ENCODE measurements around the gene EFNB2.

The EFNB2 gene

DNA sequence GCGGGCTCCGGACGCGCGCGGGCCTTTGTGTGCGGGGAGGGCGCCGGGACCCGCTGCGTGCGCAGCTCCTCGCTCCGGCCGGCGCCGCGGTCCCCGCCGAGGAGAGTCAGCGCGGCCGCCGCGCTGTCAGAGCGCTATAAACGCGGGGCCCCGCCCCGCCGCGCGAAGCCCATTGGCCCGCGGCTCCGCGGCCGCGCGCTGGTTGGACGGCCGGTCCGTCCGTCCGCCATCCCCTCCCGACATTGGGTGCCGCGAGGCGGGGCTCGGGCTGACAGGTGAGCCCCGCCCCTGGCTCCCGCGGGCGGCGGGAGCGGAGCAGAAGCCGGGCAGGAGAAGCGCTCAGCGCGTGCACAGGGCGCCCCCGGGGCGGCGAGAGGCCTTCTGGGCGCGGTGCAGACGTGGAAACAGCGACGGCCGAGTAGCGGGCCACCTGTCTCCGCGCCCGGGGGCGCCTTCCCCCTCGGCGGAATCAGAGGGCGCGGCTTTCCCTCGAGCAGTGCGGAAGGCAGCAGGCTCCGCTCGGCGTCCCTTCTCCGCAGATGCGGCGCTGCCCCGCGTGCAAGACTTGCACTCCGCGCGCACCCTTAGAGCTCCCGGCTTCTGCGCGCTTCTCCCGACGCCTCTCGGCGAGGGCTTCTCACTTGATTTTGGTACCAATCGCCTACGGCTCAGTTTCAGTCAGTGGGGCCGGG lies at the start of gene EFNB2:
EFNB2 (minus strand) TSS at position 111 of the 692 bp plus-strand sequence. CDS start 698 bp downstream, outside the sequence.
- peak within 1 kb of the TSS; percentile 92 for H3K27ac ChIP-seq
- CTCF ChIA-PET = interaction anchor here (0.5 to 1.8 kb wide), 11 partner anchors 11 to 1964 kb away, joined by 3 to 8 read pairs (median 3); no protein-coding TSS in a partner anchor
- TF ChIP-seq, protein P1, sequence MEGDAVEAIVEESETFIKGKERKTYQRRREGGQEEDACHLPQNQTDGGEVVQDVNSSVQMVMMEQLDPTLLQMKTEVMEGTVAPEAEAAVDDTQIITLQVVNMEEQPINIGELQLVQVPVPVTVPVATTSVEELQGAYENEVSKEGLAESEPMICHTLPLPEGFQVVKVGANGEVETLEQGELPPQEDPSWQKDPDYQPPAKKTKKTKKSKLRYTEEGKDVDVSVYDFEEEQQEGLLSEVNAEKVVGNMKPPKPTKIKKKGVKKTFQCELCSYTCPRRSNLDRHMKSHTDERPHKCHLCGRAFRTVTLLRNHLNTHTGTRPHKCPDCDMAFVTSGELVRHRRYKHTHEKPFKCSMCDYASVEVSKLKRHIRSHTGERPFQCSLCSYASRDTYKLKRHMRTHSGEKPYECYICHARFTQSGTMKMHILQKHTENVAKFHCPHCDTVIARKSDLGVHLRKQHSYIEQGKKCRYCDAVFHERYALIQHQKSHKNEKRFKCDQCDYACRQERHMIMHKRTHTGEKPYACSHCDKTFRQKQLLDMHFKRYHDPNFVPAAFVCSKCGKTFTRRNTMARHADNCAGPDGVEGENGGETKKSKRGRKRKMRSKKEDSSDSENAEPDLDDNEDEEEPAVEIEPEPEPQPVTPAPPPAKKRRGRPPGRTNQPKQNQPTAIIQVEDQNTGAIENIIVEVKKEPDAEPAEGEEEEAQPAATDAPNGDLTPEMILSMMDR (conservative IDR thresholded peaks at IDR 0.05; ENCODE audit: low read depth) = no peak
- POLR2A ChIA-PET (ENCODE audit: low non-redundant PET) = interaction anchor here (0.5 to 1.8 kb wide), 3 partner anchors 32 to 807 kb away, joined by 3 to 11 read pairs (median 3); partner anchors contain the start of gene ARGLU1
- DNase-seq (ENCODE audit: low spot score) = peak; percentile 98

DNA sequence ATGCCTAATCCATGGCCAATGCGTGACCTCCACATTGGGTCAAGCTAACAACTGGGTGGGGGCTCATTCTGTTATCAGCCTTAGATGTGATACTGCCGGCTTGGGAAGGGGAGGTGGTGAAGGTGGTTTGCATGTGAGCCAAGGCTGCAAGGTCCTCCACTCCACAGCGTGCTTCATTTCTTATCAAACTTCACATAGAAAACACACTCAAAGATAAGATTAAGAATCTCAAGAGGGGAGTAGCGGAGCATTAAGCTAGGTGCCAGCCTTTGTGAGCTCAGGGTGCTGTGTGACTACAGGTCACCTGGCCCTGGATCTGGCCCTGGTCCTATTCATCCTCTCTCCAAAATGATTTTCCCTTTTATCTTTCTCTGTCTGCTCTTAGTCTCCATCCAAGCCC lies 45.8 kb upstream of the EFNB2 start:
- TF ChIP-seq, protein P1 (conservative IDR thresholded peaks at IDR 0.05; ENCODE audit: low read depth) = no peak
- ChIA-PET POLR2A (ENCODE audit: low non-redundant PET) (no interaction called here), CTCF (no interaction called here)
- no peak for DNase-seq (ENCODE audit: low spot score)
- no peak overlapping the region for H3K27ac ChIP-seq

GRCh38 chr13:106575896-106576295 lies 40.4 kb upstream of the EFNB2 start:
- TF ChIP-seq, protein P1 (conservative IDR thresholded peaks at IDR 0.05; ENCODE audit: low read depth) = no peak
- no peak overlapping the region for H3K27ac ChIP-seq
- ChIA-PET POLR2A (ENCODE audit: low non-redundant PET) (no interaction called here), CTCF (interaction anchor here (0.6 kb wide), 1 partner anchor 399 kb away, joined by 3 read pairs; no protein-coding TSS in a partner anchor)
- no peak for DNase-seq (ENCODE audit: low spot score)

DNA sequence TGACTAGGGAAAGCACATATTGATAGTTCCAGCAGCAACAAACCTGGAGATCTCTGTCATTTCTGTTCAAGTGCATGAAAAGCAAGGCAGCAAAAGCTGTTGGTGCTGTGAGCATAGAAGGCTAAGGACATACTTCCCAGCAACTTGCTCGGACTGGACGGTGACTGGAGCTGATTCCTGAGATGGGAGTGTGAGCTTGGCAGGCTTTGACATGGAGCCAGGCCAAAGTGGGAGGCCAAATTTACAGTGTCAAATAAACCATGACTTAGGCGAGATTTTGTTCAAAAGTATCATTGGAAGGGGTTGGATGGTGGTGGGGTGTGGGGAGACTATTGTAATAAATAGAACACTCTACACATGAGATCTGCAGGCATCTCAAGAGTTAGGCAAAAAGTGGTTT lies 38.4 kb upstream of the EFNB2 start:
- ChIA-PET POLR2A (ENCODE audit: low non-redundant PET) (no interaction called here), CTCF (interaction anchor here (0.7 kb wide), 1 partner anchor 1285 kb away, joined by 3 read pairs; no protein-coding TSS in a partner anchor)
- H3K27ac ChIP-seq = peak overlapping the region; percentile 29; the same call in 1 of the 2 replicates
- TF ChIP-seq, protein P1 (conservative IDR thresholded peaks at IDR 0.05; ENCODE audit: low read depth) = no peak
- no peak for DNase-seq (ENCODE audit: low spot score)

- peak overlapping the region; percentile 37; the same call in 1 of the 2 replicates for H3K27ac ChIP-seq
- TF ChIP-seq, protein P1 (conservative IDR thresholded peaks at IDR 0.05; ENCODE audit: low read depth) = no peak
- CTCF ChIA-PET = interaction anchor here (0.7 kb wide), 1 partner anchor 1284 kb away, joined by 3 read pairs; no protein-coding TSS in a partner anchor
- no peak for DNase-seq (ENCODE audit: low spot score)
- POLR2A ChIA-PET (ENCODE audit: low non-redundant PET) = no interaction called here
Observed at GRCh38 chr13:106573284-106573846, 37.9 kb upstream of the EFNB2 start.

- H3K27ac ChIP-seq = no peak overlapping the region
- peak; percentile 68 for DNase-seq (ENCODE audit: low spot score)
- TF ChIP-seq, protein P1 (conservative IDR thresholded peaks at IDR 0.05; ENCODE audit: low read depth) = no peak
- ChIA-PET CTCF (interaction anchor here (0.9 kb wide), 1 partner anchor 1999 kb away, joined by 3 read pairs; no protein-coding TSS in a partner anchor), POLR2A (ENCODE audit: low non-redundant PET) (no interaction called here)
Observed at GRCh38 chr13:106570299-106570852, 34.9 kb upstream of the EFNB2 start.

Measured in RWPE1 (cell line).